OCI-LY7 (cell line): Measurements from ENCODE around the gene NFIA. TPM values are rescaled to one million over a fixed set of nuclear protein-coding genes. Genes with fewer than 3 reads are reported as not detected.

Experiments used
- BruUV-seq: library from RNA; stranded (reverse); fragments of 400-500 nt; replicated peaks from 2 replicates; lab custom pipeline; 2021; lab: Mats Ljungman, UMichigan
- CTCF ChIA-PET: fragments of 300-600 bp; sonication (Branson Sonifier 250); formaldehyde crosslinking; loops from one replicate; lab custom pipeline; 2022; ENCODE audit warnings: antibody characterized with exemption; ENCODE audit not compliant: unreplicated experiment; lab: Charles Lee
- POLR2A ChIA-PET: fragments of 300-600 bp; sonication (Branson Sonifier 250); formaldehyde crosslinking; loops from one replicate; lab custom pipeline; 2022; ENCODE audit warnings: antibody characterized with exemption; lab: Charles Lee
- DNase-seq: peaks from one replicate; pipeline ENCODE4 v3.0.0-alpha.2; 2015; ENCODE audit warnings: low spot score
- H2AFZ ChIP-seq: fragments of 200-600 bp; sonication (generic), shearing (Covaris generic); 2 replicates; pipeline ENCODE4 v1.6.1; 2014; ENCODE audit warnings: mild to moderate bottlenecking, antibody characterized with exemption, low read length, moderate library complexity
- H3K27ac ChIP-seq: fragments of 200-600 bp; sonication (generic); 2 replicates; pipeline ENCODE4 v1.5.1; 2014; ENCODE audit warnings: mixed run types, low read depth, mild to moderate bottlenecking, moderate library complexity, low read length, inconsistent platforms; ENCODE audit not compliant: poor library complexity, severe bottlenecking
- H3K36me3 ChIP-seq: fragments of 200-600 bp; sonication (generic); 2 replicates; pipeline ENCODE4 v1.6.1; 2014; ENCODE audit warnings: mild to moderate bottlenecking, antibody characterized with exemption, low read length, moderate library complexity, mixed read lengths; ENCODE audit not compliant: insufficient read depth
- H3K4me1 ChIP-seq: fragments of 200-600 bp; sonication (generic); 2 replicates; pipeline ENCODE4 v1.5.1; 2014; ENCODE audit warnings: mild to moderate bottlenecking, low read length; ENCODE audit not compliant: insufficient read depth, poor library complexity, severe bottlenecking
- H3K4me2 ChIP-seq: fragments of 200-600 bp; sonication (generic); 2 replicates; pipeline ENCODE4 v1.6.1; 2014; ENCODE audit warnings: mild to moderate bottlenecking, low read length
- H3K4me3 ChIP-seq: fragments of 200-600 bp; sonication (generic); 2 replicates; pipeline ENCODE4 v1.5.1; 2014; ENCODE audit warnings: mild to moderate bottlenecking, low read depth, low read length; ENCODE audit not compliant: poor library complexity, severe bottlenecking
- H3K79me2 ChIP-seq: fragments of 200-600 bp; sonication (generic); 2 replicates; pipeline ENCODE4 v1.6.1; 2016; ENCODE audit warnings: low read depth, mild to moderate bottlenecking, low read length, moderate library complexity, mixed read lengths; ENCODE audit not compliant: insufficient read depth
- H3K9me2 ChIP-seq: fragments of 200-600 bp; sonication (generic); 2 replicates; pipeline ENCODE4 v1.6.1; 2016; ENCODE audit warnings: mild to moderate bottlenecking, low read length, mixed read lengths; ENCODE audit not compliant: insufficient read depth
- H3K9me3 ChIP-seq: fragments of 200-600 bp; sonication (generic); 2 replicates; pipeline ENCODE4 v1.6.1; 2014; ENCODE audit warnings: mild to moderate bottlenecking, mixed run types, low read length, mixed read lengths
- H4K20me1 ChIP-seq: fragments of 200-600 bp; sonication (generic); 2 replicates; pipeline ENCODE4 v1.6.1; 2014; ENCODE audit warnings: mild to moderate bottlenecking, antibody characterized with exemption, low read length, moderate library complexity, mixed read lengths; ENCODE audit not compliant: insufficient read depth
- EZH2phosphoT487 ChIP-seq: fragments of 200-600 bp; sonication (generic); IDR thresholded peaks from 2 replicates; pipeline ENCODE4 v1.6.1; 2018; ENCODE audit warnings: low read depth, borderline replicate concordance, mild to moderate bottlenecking, mixed run types, antibody characterized with exemption, low read length, moderate library complexity, mixed read lengths
- intact Hi-C: fragments of 100-400 bp; cut with micrococcal nuclease; formaldehyde crosslinking; loops from one replicate; pipeline ENCODE4 v1.10.0; 2022; ENCODE audit not compliant: unreplicated experiment
- total RNA-seq, 2 experiments: library from RNA; depleted of rRNA in 1 of 2; stranded (reverse); fragments of >200 nt in 1 of 2; shearing (Covaris generic) in 1 of 2; gene quantifications; 2 replicates each; pipeline ENCODE4 v1.2.3, GENCODE V29; 2014 to 2022
- TF ChIP-seq, protein P1 (sequence below): fragments of 200-600 bp; sonication (generic); conservative IDR thresholded peaks from 2 replicates; pipeline ENCODE4 v1.5.1; 2014; ENCODE audit warnings: mild to moderate bottlenecking, antibody characterized with exemption, low read length, moderate library complexity, mixed read lengths

The NFIA gene
- total RNA-seq, 2 experiments from 2014 or later, result 2.8 to 18.8 TPM

DNA sequence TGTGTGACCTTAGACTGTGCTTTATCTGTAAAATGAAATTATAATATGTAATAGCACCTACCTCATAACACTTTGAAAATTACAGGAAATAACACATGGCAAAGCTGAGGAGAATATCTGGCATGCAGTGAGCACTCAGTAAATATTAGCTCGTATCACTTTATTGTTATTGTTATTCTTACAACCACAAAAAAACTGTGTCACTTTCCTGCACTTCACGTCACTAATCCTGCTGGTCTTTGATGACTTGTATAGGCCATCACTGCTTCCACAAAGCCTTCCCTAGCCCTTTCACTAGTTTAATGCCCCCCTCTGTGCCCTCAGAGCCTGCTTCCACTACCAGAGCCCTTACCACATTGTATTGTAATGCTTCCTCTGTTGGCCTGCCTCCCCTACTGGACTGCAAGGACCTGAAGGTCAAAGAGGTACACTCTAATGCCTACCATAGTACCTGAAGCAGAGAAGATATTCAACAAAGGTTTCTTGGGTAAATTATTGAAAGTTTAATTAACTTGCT, 231.6 kb downstream of the NFIA start:
- CTCF ChIA-PET, result no interaction called here
- POLR2A ChIA-PET, result no interaction called here
- TF ChIP-seq, protein P1, sequence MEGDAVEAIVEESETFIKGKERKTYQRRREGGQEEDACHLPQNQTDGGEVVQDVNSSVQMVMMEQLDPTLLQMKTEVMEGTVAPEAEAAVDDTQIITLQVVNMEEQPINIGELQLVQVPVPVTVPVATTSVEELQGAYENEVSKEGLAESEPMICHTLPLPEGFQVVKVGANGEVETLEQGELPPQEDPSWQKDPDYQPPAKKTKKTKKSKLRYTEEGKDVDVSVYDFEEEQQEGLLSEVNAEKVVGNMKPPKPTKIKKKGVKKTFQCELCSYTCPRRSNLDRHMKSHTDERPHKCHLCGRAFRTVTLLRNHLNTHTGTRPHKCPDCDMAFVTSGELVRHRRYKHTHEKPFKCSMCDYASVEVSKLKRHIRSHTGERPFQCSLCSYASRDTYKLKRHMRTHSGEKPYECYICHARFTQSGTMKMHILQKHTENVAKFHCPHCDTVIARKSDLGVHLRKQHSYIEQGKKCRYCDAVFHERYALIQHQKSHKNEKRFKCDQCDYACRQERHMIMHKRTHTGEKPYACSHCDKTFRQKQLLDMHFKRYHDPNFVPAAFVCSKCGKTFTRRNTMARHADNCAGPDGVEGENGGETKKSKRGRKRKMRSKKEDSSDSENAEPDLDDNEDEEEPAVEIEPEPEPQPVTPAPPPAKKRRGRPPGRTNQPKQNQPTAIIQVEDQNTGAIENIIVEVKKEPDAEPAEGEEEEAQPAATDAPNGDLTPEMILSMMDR, result no peak
- no peak for TF ChIP-seq EZH2phosphoT487
- no peak overlapping the region for H3K4me3 ChIP-seq
- no peaks in the 10 kb centered on the region for H3K79me2 ChIP-seq
- DNase-seq, result no peak
- no peak overlapping the region for H3K27ac ChIP-seq
- no peaks in the 10 kb centered on the region for H3K4me1 ChIP-seq
- H3K36me3 ChIP-seq, result no peaks in the 10 kb centered on the region
- H3K9me2 ChIP-seq, result no peaks in the 10 kb centered on the region
- BruUV-seq, result no TSS peak
- no peak overlapping the region for H3K4me2 ChIP-seq
- intact Hi-C loops, result no loop called here
- H2AFZ ChIP-seq, result no peak overlapping the region
- no peaks in the 10 kb centered on the region for H3K9me3 ChIP-seq
- no peaks in the 10 kb centered on the region for H4K20me1 ChIP-seq

DNA sequence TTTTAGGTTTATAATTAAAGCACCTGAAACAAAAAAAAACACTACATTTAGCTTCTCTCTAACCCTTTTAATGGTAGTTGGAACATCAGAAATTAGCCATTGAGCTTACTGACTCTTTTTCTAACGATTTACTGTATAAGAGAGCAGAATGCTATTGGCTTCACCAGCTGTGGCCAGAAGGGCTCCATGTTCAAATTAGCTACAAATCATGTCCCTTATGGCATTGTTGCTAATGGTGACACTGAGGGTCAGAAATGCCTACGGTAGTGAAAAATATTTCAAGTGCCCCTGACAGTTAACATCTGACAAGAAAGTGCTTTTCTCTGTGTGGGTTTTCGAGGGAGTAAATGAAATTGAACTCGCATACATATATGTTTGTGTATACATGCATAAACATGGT, 232.7 kb downstream of the NFIA start:
- Histone ChIP-seq H3K36me3 (no peaks in the 10 kb centered on the region), H3K9me3 (no peaks in the 10 kb centered on the region), H3K9me2 (no peaks in the 10 kb centered on the region), H3K4me3 (no peak overlapping the region), H3K79me2 (no peaks in the 10 kb centered on the region), H2AFZ (no peak overlapping the region), H3K4me2 (no peak overlapping the region), H3K27ac (no peak overlapping the region), H4K20me1 (no peaks in the 10 kb centered on the region), H3K4me1 (no peaks in the 10 kb centered on the region)
- ChIA-PET POLR2A (interaction anchor here (0.5 to 0.6 kb wide), 3 partner anchors 36 to 248 kb away, joined by 3 to 4 read pairs (median 3); no protein-coding TSS in a partner anchor), CTCF (no interaction called here)
- no peak for TF ChIP-seq EZH2phosphoT487
- TF ChIP-seq, protein P1, result no peak
- intact Hi-C loops, result no loop called here
- DNase-seq, result no peak
- BruUV-seq, result no TSS peak

DNA sequence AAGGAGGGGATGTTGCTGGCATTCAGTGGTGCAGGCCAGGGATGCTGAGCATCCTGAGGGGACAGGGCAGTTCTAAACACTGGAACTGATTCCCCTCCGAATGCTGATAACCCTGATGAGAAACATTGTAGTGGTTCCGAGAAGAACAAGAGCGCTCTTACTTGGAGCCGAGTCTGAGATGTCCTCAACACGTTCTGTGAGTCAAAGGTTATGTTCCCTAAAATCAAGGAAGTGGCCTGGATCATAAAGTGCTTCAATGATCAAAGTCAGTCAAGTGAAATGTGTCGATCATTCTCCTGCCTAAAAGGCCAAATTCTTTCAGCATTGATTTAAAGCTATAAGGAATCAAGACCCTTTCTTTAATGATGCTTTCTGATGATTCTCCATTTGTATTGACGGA, 234.1 kb downstream of the NFIA start:
- no peak overlapping the region for H3K4me3 ChIP-seq
- H3K79me2 ChIP-seq, result no peaks in the 10 kb centered on the region
- no peak for DNase-seq
- H3K4me2 ChIP-seq, result no peak overlapping the region
- H3K4me1 ChIP-seq, result no peaks in the 10 kb centered on the region
- no peaks in the 10 kb centered on the region for H3K9me3 ChIP-seq
- no TSS peak for BruUV-seq
- intact Hi-C loops, result no loop called here
- POLR2A ChIA-PET, result no interaction called here
- no peak for TF ChIP-seq EZH2phosphoT487
- TF ChIP-seq, protein P1, result no peak
- no peak overlapping the region for H3K27ac ChIP-seq
- H3K36me3 ChIP-seq, result no peaks in the 10 kb centered on the region
- H3K9me2 ChIP-seq, result no peaks in the 10 kb centered on the region
- H4K20me1 ChIP-seq, result no peaks in the 10 kb centered on the region
- H2AFZ ChIP-seq, result no peak overlapping the region
- CTCF ChIA-PET, result no interaction called here
